Activated T-cell treated with anti-CD3 and anti-CD28 coated beads, Interleukin-2, amount 50 U/mL, for 4 hours (primary cell): ENCODE measurements around the gene ITLN1. TPM values are rescaled to one million over a fixed set of nuclear protein-coding genes. Genes with fewer than 3 reads are reported as not detected.
"Not testable (repeated sequence)": the region's sequence is repeated elsewhere in the genome, so short reads cannot be mapped to it uniquely, and the experiment has no call there.

Experiments
- ATAC-seq, 2 donors: fragments of 200-7000 bp; cut with Tn5 transposase; one replicate each; pipeline ENCODE4 v1.10.0; 2021
- DNase-seq: peaks from one replicate; pipeline ENCODE4 v3.0.0-alpha.2; 2020
- H3K27me3 Mint-ChIP-seq: one replicate; pipeline ENCODE4 v1.8.0; 2021; ENCODE audit warnings: low read depth, mixed read lengths
- H3K36me3 Mint-ChIP-seq: one replicate; pipeline ENCODE4 v1.8.0; 2022; ENCODE audit warnings: mixed read lengths; ENCODE audit not compliant: insufficient read depth
- H3K4me1 Mint-ChIP-seq: one replicate; pipeline ENCODE4 v1.8.0; 2021; ENCODE audit warnings: low read depth, mixed read lengths
- H3K4me3 Mint-ChIP-seq: one replicate; pipeline ENCODE4 v1.8.0; 2021; ENCODE audit warnings: mild to moderate bottlenecking, moderate library complexity, mixed read lengths
- H3K9me3 Mint-ChIP-seq: one replicate; pipeline ENCODE4 v1.8.0; 2021; ENCODE audit warnings: mixed read lengths
- total RNA-seq, 3 donors: library from RNA; stranded (reverse); gene quantifications; one replicate each; pipeline ENCODE4 v1.2.1, GENCODE V29; 2021

ITLN1 gene
- total RNA-seq, 3 donors from 2014 or later: not detected

DNA sequence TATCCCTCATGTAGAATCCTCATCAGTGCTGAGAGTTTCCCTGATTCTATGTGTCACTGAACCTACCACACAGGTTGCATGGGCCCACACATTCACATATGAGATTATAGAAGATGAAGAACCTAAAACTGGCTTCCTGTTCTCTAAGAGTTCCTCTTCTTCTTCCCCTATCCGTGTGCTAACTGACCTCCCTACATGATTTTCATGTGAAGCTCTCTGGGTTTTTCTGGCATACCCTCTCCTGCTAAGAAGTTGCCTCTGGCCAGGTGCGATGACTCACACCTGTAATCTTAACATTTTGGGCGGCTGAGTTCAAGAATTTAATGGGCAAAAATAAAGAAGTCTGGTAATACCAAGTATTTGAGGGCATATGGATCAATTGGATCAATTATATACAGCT lies 16.8 kb downstream of the ITLN1 start:
- no peak for ATAC-seq

DNA sequence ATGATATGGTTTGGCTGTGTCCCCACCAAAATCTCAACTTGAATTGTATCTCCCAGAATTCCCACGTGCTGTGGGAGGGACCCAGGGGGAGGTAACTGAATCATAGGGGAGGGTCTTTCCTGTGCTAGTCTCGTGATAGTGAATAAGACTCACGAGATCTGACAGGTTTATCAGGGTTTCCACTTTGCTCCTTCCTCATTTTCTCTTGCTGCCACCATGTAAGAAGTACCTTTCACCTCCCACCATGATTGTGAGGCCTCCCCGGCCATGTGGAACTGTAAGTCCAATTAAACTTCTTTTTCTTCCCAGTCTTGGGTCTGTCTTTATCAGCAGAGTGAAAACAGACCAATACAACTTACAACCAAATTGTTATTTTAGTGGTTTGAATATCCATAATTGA lies 17.3 kb downstream of the ITLN1 start:
- H3K4me1 Mint-ChIP-seq: peaks cover 14% of the 10 kb centered on the region
- not testable (repeated sequence) for ATAC-seq, H3K27me3 Mint-ChIP-seq, H3K9me3 Mint-ChIP-seq, H3K4me3 Mint-ChIP-seq, DNase-seq, H3K36me3 Mint-ChIP-seq

More for the DNA sequence above, 16.8 kb downstream of the ITLN1 start:
- no peak overlapping the region for H3K4me3 Mint-ChIP-seq
- no peaks in the 10 kb centered on the region for H3K27me3 Mint-ChIP-seq
- no peak for DNase-seq
- no peaks in the 10 kb centered on the region for H3K9me3 Mint-ChIP-seq
- no peaks in the 10 kb centered on the region for H3K36me3 Mint-ChIP-seq
- peaks cover 10% of the 10 kb centered on the region for H3K4me1 Mint-ChIP-seq

DNA sequence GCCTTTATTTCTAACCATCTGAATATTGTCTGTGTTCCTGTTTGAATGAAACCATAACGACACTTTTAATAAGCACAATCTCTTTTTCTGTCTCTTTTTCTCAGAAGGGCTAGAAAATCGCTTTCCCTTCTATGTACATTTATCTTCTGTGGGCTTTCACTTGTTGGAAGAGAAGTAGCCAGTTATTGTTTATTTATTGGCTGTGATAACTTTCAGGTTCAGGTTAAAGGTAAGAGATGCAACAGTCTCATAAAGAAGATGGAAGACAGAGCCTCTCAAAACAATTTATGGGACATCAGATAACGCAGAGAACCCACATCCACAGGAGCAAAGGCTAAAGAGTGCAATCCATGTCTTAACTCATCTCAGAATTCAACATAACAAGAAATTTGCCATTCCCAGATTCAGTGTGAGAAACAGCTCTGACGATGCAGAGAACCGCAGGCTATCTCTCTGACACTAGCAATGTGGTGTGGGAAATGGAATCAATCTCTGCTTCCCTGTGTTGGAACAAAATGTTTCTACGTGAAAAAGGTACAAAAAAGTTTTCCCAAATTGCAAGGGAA lies 18.2 kb downstream of the ITLN1 start:
- H3K4me3 Mint-ChIP-seq: no peak overlapping the region
- ATAC-seq: no peak
- DNase-seq: no peak
- peaks cover 22% of the 10 kb centered on the region for H3K4me1 Mint-ChIP-seq
- H3K36me3 Mint-ChIP-seq: no peaks in the 10 kb centered on the region
- H3K27me3 Mint-ChIP-seq: no peaks in the 10 kb centered on the region
- H3K9me3 Mint-ChIP-seq: no peaks in the 10 kb centered on the region

DNA sequence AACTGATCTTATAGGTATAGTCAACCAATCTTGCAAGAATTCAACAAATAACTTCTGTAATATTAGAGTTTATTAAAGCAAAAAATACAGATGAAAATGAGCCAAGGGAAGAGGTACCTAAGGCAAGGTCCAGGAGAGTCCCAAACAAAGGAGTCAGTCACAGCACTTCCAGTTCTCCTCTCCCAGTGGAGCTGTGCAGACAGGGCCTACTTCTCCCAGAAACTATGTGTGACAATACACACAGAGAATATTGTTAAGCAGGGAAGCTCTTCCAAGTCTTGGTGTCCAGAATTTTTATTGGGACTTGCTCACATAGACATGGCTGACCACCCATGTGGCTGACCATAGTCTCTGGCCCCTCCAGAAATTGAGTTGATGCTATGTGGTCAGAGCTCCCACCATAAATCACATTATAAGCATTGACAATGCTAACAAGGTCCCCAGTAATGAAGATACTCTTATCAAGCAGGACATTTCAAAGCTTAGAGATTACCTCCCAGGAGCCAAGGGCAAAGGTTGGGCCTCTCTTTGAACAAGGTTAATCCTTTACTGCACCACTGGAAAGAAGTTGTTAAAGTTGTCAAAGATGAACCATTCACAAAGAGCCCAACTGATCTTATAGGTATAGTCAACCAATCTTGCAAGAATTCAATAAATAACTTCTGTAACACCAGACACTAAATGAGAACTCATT lies 18.8 kb downstream of the ITLN1 start:
- ATAC-seq (no peak), DNase-seq (no peak)
- Mint-ChIP-seq H3K27me3 (no peaks in the 10 kb centered on the region), H3K4me1 (peaks cover 25% of the 10 kb centered on the region), H3K9me3 (no peaks in the 10 kb centered on the region), H3K36me3 (no peaks in the 10 kb centered on the region), H3K4me3 (no peak overlapping the region)

DNA sequence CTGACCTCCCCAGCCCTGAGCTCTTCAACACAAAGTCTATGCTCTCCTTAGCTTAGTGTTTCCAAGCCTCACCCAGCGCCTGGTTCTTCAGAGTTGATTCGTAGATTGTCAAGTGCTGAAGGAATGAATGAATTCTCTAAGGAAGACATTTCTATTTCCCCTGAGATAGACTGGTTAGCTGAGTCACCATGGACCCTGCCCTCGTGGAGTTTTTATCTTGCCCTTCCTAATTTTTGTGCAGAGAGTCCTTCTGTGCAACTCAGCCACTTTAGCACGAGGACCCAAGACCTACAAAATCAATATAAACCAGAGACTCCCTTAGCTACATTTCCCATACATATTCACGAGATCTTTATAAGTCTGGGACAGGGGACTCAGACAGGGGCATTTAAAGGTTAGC lies 19.6 kb downstream of the ITLN1 start:
- H3K4me3 Mint-ChIP-seq: no peak overlapping the region
- H3K36me3 Mint-ChIP-seq: no peaks in the 10 kb centered on the region
- no peaks in the 10 kb centered on the region for H3K9me3 Mint-ChIP-seq
- no peaks in the 10 kb centered on the region for H3K27me3 Mint-ChIP-seq
- DNase-seq (no peak), ATAC-seq (no peak)
- H3K4me1 Mint-ChIP-seq: peaks cover 29% of the 10 kb centered on the region

DNA sequence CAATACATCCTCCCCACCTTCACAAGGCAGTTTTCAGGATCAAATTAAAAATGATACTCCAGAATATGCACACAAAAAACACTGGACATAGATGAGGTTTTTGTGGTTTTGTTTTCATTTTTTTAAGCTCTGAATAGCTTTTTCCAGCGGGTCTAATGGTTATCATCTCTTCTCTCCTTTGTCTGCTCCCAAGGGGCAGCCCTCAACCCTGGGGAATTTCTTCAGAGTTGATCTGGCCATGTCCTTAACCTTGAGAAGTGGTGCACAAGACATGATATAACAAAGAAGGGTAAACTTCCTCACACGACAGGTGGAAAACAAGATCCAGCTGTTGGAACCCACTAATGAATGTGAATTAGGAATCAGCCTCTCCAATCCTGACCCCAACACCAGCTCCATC lies 20.8 kb downstream of the ITLN1 start:
- Mint-ChIP-seq H3K4me3 (no peak overlapping the region), H3K4me1 (peaks cover 29% of the 10 kb centered on the region), H3K27me3 (no peaks in the 10 kb centered on the region), H3K9me3 (no peaks in the 10 kb centered on the region), H3K36me3 (no peaks in the 10 kb centered on the region)
- no peak for DNase-seq
- no peak for ATAC-seq

DNA sequence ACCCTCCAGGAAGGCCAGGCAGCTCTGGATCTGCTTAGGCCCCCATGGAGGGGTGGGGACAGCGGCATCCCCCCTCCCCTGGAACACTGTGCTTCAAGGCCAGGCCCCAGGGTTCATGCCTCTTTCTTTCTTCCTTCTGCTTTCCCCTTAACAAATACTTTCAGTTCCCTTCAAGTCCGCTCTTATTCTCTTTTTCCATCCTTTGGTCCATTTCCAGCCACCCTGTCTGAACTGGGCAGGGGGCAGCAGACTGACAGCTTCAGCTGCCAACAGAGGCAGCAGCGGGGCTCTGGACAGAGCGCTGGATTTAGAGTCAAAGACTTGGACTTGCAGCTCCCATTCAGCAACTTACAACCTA lies 21.2 kb downstream of the ITLN1 start:
- Mint-ChIP-seq H3K36me3 (no peaks in the 10 kb centered on the region), H3K4me1 (peaks cover 32% of the 10 kb centered on the region), H3K4me3 (peak overlapping the region; percentile 22), H3K27me3 (no peaks in the 10 kb centered on the region), H3K9me3 (no peaks in the 10 kb centered on the region)
- DNase-seq (no peak), ATAC-seq (no peak)

DNA sequence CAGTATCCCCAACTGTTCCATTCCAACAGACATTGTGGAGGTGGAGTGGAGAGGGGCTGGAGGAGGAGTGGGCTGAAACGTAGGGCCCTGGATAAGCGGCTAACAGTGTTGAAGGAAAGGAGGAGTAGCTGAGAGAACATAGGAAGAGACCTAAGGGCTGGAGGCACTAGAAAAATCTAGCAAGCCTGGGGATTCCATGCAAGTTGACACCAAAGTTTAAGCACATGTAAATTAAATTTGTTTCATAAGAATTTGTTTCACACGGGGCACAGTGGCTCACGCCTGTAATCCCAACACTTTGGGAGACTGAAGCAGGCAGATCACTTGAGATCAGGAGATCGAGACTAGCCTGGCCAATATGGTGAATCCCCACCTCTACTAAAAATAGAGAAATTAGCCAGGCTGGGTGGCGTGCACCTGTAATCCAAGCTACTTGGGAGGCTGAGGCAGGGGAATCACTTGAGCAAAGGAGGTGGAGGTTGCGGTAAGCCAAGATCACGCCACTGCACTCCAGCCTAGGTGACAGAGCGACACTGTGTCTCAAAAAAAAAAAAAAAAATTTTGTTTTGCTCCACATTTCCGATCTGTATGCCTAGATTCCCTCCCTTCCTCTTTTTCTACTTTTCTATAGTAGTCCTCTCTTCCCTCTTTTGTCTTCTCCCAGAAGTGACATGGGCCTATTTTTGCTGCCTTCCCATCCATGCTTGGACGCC lies 21.8 kb downstream of the ITLN1 start:
- DNase-seq (no peak), ATAC-seq (no peak)
- H3K36me3 Mint-ChIP-seq: peaks cover 1% of the 10 kb centered on the region
- no peaks in the 10 kb centered on the region for H3K27me3 Mint-ChIP-seq
- H3K9me3 Mint-ChIP-seq: no peaks in the 10 kb centered on the region
- H3K4me3 Mint-ChIP-seq: peak overlapping the region; percentile 22
- H3K4me1 Mint-ChIP-seq: peaks cover 35% of the 10 kb centered on the region

DNA sequence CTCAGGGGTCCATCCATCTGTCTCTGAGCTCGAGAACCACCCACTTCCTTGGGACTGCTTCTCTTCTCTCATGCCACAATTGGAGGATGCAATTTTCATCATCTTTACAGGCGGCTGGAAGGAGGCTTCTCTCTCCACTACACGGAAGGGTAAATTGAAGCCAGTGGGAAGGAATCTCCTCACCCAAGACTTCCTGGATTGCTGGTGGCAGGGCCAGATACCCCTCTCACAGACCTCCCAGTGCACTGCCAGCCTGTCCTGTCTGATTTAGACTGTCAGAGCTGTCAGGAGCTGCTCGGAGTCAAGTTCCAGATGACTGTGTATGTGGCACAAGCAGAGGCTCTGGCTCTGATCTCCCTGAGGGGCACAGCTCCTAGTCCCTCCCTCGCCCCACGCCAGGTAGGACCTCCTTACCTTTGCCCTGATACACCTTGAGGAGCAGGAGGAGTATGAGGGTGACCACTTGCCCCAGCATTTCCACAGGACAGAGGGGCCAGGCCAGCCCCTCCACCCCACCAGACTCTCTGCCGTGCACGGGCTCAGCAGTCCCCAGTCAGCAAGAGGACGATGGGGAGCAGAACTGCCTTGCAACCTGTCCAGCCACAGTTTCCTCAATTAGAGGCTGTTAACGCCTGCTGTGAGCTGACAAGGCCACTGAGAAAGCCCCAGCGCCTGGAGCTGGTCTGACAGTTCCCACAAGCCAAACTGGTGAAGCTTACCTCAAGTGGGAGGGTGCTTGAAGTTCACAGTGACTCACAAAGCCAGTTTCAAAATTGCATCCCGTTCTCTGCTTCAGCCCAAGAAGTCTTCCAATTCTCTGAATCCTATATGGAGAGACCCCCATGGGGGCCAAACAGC lies 22.5 kb downstream of the ITLN1 start, which contains the start of gene CD244:
TSS of gene CD244 (minus strand) at position 685 of the 858 bp plus-strand sequence. CDS start at position 475, 210 bp downstream.
- Mint-ChIP-seq H3K27me3 (no peaks in the 10 kb centered on the region), H3K4me3 (peak within 1 kb of the TSS; percentile 73)

DNA sequence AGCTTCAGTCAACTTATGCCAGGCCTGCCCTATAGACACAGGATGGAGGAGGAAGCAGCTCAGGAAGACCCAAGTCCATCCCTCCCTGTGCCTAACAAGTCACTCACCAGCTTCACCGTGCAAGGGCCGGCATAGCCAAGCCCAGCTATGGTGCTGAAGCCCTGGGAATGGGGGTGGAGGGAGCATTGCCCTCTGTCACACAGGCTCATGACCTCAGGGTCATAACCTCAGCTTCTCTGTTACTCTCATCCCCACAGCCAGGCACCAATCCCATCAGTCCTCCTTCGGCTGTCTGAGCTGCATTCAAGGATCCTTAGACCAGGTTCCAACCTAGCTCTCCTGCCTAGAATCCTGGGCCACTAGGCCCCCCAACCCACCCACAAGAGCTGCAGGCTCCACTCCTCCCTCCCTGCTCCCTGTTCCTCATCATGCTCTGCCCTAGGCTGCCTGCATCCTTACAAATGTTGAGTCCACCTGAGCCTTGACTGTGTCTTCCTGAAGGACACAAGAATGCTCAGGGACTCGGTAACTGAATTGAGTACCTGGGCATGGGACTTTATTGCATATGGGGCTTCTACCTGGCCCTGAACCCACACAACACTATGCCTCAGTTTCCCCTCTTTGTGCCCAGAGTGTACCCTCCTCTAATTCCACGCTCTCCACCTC lies 24.0 kb downstream of the ITLN1 start:
- H3K4me3 Mint-ChIP-seq: peak overlapping the region; percentile 58

More for the DNA sequence above, 22.5 kb downstream of the ITLN1 start, which contains the start of gene CD244:
- H3K36me3 Mint-ChIP-seq: peaks cover 1% of the 10 kb centered on the region
- DNase-seq: peak; percentile 37
- H3K9me3 Mint-ChIP-seq: no peaks in the 10 kb centered on the region
- H3K4me1 Mint-ChIP-seq: peaks cover 34% of the 10 kb centered on the region
- ATAC-seq: peak; percentile 96 to 98

DNA sequence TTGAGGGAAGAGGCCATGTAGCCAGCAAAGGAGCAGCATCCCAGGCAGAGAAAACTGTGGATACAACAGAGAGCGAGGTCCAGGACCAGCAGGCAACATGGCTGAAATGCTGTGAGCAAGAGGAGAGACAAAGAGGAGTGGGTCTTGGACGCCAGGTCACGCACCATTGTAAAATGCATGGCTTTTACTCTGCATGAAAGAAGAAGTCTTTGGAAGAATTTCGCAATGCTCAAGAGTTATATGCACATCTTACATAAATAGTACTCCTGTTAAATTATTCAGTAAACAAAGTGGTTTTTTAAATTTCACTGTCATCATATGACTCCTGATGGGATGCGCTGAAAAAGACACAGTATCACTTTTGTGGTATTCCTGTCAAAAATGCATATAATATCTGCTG lies 25.8 kb downstream of the ITLN1 start:
- no peak for ATAC-seq
- Mint-ChIP-seq H3K36me3 (peaks cover 1% of the 10 kb centered on the region), H3K9me3 (no peaks in the 10 kb centered on the region), H3K4me1 (peaks cover 34% of the 10 kb centered on the region), H3K27me3 (no peaks in the 10 kb centered on the region), H3K4me3 (no peak overlapping the region)
- DNase-seq: no peak

More for the DNA sequence above, 24.0 kb downstream of the ITLN1 start:
- Mint-ChIP-seq H3K36me3 (peaks cover 1% of the 10 kb centered on the region), H3K27me3 (no peaks in the 10 kb centered on the region), H3K9me3 (no peaks in the 10 kb centered on the region), H3K4me1 (peaks cover 34% of the 10 kb centered on the region)
- ATAC-seq (no peak), DNase-seq (no peak)

DNA sequence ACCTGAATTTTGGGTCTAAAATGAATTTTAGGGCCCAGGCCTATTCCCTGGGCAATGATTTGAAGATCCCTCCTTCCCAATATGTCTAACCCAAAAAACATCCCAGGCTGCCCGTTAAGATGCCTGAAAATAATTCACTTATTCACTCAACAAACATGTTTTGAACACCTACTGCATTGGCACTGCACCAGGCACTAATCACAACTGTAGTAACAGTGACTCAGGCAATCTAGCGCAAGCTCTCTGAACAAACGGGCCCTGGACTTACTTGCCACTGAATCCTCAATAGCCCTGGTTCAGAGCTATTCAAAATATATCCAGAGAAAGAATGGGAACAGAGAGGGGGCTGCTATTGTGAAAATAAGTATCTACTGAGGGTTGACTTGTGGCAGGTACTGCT lies 26.5 kb downstream of the ITLN1 start:
- H3K9me3 Mint-ChIP-seq: no peaks in the 10 kb centered on the region
- peak overlapping the region; percentile 2 for H3K4me3 Mint-ChIP-seq
- peaks cover 1% of the 10 kb centered on the region for H3K36me3 Mint-ChIP-seq
- H3K4me1 Mint-ChIP-seq: peaks cover 30% of the 10 kb centered on the region
- no peak for ATAC-seq
- DNase-seq: no peak
- no peaks in the 10 kb centered on the region for H3K27me3 Mint-ChIP-seq

DNA sequence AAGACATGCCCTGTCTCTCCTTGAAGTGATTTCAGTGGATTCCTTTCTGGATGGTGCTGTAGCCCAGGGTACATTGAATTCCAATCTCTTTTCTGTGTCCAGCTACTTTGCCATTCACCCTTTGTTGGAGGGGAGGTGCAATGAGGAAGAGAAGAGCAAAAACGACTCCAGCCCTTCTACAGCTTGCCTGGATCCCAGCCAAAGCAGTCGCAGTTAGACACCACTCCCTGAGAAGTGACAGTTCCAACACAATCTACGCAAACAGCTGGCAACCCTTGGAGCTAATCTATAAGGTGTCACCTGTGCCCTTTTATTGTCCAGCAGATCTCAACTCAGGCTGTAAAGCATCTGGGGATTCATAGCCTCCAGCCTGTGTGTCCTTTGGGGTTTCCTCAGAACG lies 26.9 kb downstream of the ITLN1 start:
- DNase-seq (no peak), ATAC-seq (no peak)
- Mint-ChIP-seq H3K9me3 (no peaks in the 10 kb centered on the region), H3K4me3 (no peak overlapping the region), H3K4me1 (peaks cover 29% of the 10 kb centered on the region), H3K27me3 (no peaks in the 10 kb centered on the region), H3K36me3 (peaks cover 1% of the 10 kb centered on the region)
